ENCODE measurements around the gene NIT1.

Gene NIT1

DNA sequence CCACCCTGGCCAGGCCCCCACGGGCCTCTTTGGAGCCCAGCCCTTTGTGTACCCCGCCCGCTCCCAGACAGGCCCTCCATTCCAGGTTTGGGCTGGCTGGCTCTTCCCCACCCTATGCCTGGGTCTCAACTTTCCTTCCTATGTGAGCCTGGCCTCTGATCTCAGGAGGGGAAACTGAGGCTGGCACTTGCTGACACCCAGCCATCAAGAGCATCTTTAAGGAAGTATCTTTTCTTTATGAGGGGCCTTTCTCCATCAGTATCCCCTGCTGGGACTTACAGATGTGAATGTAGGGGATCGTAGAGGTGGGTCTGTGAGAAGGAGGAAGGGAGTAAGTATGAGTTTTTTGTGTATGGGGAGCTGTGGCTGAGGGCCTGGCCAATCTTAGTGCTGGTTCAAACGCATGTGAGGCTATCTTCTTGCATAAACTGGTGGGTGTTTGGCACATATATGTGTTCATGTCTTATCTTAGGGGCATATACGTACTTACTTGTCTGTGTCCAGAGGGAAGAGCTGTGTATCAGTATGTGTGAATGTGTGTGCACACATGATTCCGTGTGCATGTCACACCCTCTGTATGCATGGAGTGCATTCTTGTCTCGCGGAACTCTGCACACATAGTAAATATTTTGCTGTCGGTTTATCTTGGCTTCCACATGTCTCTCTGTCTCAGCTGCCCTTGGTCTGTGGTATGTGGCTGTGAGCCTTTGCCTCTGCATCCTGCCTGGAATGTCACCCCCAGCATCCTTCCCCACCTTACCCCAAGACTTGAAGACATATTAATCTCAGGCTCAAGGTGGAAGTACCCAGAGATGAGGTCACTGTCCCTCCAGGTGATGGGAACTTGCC, 33.9 kb upstream of the NIT1 start:
- H3K27me3 ChIP-seq (ENCODE audit: insufficient read depth, low read depth) = no peaks in the 10 kb centered on the region
- H2AFZ ChIP-seq (ENCODE audit: low read depth) = no peak overlapping the region
- no peaks in the 10 kb centered on the region for H3K36me3 ChIP-seq (ENCODE audit: insufficient read depth)
- no peak overlapping the region for H3K4me3 ChIP-seq (IDR thresholded peaks at IDR 0.05; ENCODE audit: insufficient read depth, low read depth, low read length)
- TF ChIP-seq, protein P1, sequence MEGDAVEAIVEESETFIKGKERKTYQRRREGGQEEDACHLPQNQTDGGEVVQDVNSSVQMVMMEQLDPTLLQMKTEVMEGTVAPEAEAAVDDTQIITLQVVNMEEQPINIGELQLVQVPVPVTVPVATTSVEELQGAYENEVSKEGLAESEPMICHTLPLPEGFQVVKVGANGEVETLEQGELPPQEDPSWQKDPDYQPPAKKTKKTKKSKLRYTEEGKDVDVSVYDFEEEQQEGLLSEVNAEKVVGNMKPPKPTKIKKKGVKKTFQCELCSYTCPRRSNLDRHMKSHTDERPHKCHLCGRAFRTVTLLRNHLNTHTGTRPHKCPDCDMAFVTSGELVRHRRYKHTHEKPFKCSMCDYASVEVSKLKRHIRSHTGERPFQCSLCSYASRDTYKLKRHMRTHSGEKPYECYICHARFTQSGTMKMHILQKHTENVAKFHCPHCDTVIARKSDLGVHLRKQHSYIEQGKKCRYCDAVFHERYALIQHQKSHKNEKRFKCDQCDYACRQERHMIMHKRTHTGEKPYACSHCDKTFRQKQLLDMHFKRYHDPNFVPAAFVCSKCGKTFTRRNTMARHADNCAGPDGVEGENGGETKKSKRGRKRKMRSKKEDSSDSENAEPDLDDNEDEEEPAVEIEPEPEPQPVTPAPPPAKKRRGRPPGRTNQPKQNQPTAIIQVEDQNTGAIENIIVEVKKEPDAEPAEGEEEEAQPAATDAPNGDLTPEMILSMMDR (conservative IDR thresholded peaks at IDR 0.05; ENCODE audit: low read depth, low read length) = no peak
- no peaks in the 10 kb centered on the region for H4K20me1 ChIP-seq (ENCODE audit: insufficient read depth)
- no peaks in the 10 kb centered on the region for H3K79me2 ChIP-seq (ENCODE audit: insufficient read depth, low read depth)
- H3K4me2 ChIP-seq = no peak overlapping the region
- H3K9ac ChIP-seq = no peak overlapping the region
- no peak overlapping the region for H3K27ac ChIP-seq
- peaks cover 8% of the 10 kb centered on the region for H3K4me1 ChIP-seq (ENCODE audit: low read depth, poor library complexity, severe bottlenecking)

DNA sequence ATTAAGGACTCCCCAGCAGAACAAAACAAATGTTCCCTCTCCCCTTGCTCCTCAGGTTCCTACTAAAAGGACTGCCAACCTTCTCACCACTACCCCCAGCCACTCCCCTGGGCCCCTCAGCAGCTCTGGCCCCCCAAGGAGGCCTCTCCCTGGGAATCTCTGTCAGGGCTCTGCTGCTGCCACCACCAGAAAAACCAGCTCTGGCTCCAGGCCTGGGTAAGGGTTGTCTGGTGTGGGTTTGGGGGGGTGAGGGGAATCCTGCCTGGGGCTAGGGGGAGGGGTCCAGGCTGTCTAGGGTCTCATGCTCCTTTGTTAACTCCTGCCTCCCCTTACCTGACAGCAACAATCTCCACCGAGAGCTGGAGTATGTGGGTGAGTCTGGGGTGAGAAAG, 33.3 kb upstream of the NIT1 start:
- Histone ChIP-seq H3K4me1 (ENCODE audit: low read depth, poor library complexity, severe bottlenecking) (peaks cover 8% of the 10 kb centered on the region), H3K36me3 (ENCODE audit: insufficient read depth) (no peaks in the 10 kb centered on the region), H3K4me3 (IDR thresholded peaks at IDR 0.05; ENCODE audit: insufficient read depth, low read depth, low read length) (no peak overlapping the region), H4K20me1 (ENCODE audit: insufficient read depth) (no peaks in the 10 kb centered on the region), H2AFZ (ENCODE audit: low read depth) (no peak overlapping the region), H3K9ac (no peak overlapping the region), H3K4me2 (no peak overlapping the region), H3K79me2 (ENCODE audit: insufficient read depth, low read depth) (no peaks in the 10 kb centered on the region), H3K27me3 (ENCODE audit: insufficient read depth, low read depth) (no peaks in the 10 kb centered on the region), H3K27ac (no peak overlapping the region)
- TF ChIP-seq, protein P1 (conservative IDR thresholded peaks at IDR 0.05; ENCODE audit: low read depth, low read length) = no peak

DNA sequence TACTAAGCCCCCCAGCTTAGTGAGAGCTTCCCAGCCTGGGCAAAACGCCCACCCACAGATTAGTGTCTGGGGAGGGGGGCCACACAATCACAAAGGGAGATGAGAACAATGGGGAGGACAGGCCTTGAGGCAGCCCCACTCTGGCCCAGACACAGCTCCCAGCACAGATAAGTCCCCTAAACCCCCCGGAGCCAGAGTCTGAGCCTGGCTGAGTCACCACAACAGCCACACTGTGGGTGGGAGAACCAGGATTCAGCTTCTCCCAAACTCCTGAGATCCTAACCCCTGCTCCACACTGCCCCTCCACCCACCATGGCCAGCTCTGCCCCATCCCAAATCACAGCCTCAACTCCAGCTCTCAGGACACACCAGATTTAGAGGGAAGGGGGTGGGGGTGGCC, 32.7 kb upstream of the NIT1 start:
- Histone ChIP-seq H3K36me3 (ENCODE audit: insufficient read depth) (no peaks in the 10 kb centered on the region), H3K4me3 (IDR thresholded peaks at IDR 0.05; ENCODE audit: insufficient read depth, low read depth, low read length) (no peak overlapping the region), H3K27me3 (ENCODE audit: insufficient read depth, low read depth) (no peaks in the 10 kb centered on the region), H3K79me2 (ENCODE audit: insufficient read depth, low read depth) (no peaks in the 10 kb centered on the region), H3K4me1 (ENCODE audit: low read depth, poor library complexity, severe bottlenecking) (peaks cover 8% of the 10 kb centered on the region), H3K27ac (no peak overlapping the region), H3K9ac (no peak overlapping the region), H3K4me2 (no peak overlapping the region), H2AFZ (ENCODE audit: low read depth) (no peak overlapping the region), H4K20me1 (ENCODE audit: insufficient read depth) (no peaks in the 10 kb centered on the region)
- TF ChIP-seq, protein P1 (conservative IDR thresholded peaks at IDR 0.05; ENCODE audit: low read depth, low read length) = no peak

DNA sequence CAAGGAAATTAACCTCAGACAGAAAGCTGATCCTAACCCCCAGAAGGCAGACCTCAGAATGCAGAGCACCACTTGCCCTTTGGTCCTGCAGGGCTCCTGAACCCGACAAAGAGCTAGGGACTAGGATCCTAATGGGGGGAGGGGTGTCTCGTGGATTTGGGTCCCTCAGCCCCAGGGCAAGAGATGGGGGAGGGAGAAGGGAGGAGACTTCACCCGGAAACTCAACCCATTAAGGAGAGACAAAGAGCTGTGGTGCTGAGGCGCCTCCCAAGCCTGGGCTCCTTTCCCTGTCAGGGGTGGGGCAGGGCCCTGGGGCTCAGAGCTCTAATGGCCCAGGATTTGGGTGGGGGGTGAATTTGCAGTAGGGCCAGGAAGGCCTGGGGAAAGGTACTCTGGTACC, 31.4 kb upstream of the NIT1 start:
- Histone ChIP-seq H3K4me2 (no peak overlapping the region), H3K4me3 (IDR thresholded peaks at IDR 0.05; ENCODE audit: insufficient read depth, low read depth, low read length) (no peak overlapping the region), H4K20me1 (ENCODE audit: insufficient read depth) (no peaks in the 10 kb centered on the region), H2AFZ (ENCODE audit: low read depth) (no peak overlapping the region), H3K4me1 (ENCODE audit: low read depth, poor library complexity, severe bottlenecking) (peaks cover 8% of the 10 kb centered on the region), H3K27me3 (ENCODE audit: insufficient read depth, low read depth) (no peaks in the 10 kb centered on the region), H3K9ac (no peak overlapping the region), H3K79me2 (ENCODE audit: insufficient read depth, low read depth) (no peaks in the 10 kb centered on the region), H3K27ac (no peak overlapping the region), H3K36me3 (ENCODE audit: insufficient read depth) (no peaks in the 10 kb centered on the region)
- TF ChIP-seq, protein P1 (conservative IDR thresholded peaks at IDR 0.05; ENCODE audit: low read depth, low read length) = no peak

Data from KMS-11 (cell line).